Measurements from ENCODE around the gene KCNK10. TPM values are rescaled to one million over a fixed set of nuclear protein-coding genes. Genes with fewer than 3 reads are reported as not detected.

Gene KCNK10
- polyA plus RNA-seq, 2 of the 4 experiments (the other 2 are of a cell fraction), result not detected

DNA sequence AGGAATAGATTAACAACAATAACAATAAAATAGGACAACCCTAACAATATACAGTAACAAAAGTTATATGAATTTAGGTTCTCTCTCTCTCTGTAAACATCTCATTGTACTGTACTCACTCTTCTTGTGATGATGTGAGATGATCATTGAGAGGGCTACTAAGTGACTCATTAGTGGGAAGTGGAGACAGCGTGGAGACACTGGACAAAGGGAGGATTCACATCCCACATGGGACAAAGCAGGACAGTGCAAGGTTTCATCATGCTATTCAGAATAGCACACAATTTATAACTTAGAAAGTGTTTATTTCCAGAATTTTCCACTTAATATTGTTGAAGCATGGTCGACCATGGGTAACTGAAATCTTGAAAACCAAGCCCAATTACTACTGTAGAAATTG, 36.4 kb upstream of the KCNK10 start:
- no peak overlapping the region for H3K4me2 ChIP-seq
- no peaks in the 10 kb centered on the region for H3K4me1 ChIP-seq
- no peaks in the 10 kb centered on the region for H3K9me3 ChIP-seq
- ATAC-seq, result no peak
- no peak for TF ChIP-seq ZC3H11A (IDR thresholded peaks at IDR 0.05)
- no peak for TF ChIP-seq RAD21 (conservative IDR thresholded peaks at IDR 0.05 in 1 of 2, IDR thresholded peaks at IDR 0.05 in 1 of 2)
- TF ChIP-seq POLR2AphosphoS2 (conservative IDR thresholded peaks at IDR 0.05; ENCODE audit: low read length), result no peak
- TF ChIP-seq KDM1A (IDR thresholded peaks at IDR 0.05; ENCODE audit: low read depth), result no peak
- TF ChIP-seq EHMT2 (IDR thresholded peaks at IDR 0.05; ENCODE audit: low read depth), result no peak
- no peak for TF ChIP-seq SREBF2 (IDR thresholded peaks at IDR 0.05)
- no peak for TF ChIP-seq RCOR1 (IDR thresholded peaks at IDR 0.05; ENCODE audit: low read depth, low read length)
- TF ChIP-seq TP53 (CRISPR knock-in tag; IDR thresholded peaks at IDR 0.05), result no peak
- no peak for TF ChIP-seq PHF8 (IDR thresholded peaks at IDR 0.05; ENCODE audit: borderline replicate concordance, low read depth)
- TF ChIP-seq, protein P1, sequence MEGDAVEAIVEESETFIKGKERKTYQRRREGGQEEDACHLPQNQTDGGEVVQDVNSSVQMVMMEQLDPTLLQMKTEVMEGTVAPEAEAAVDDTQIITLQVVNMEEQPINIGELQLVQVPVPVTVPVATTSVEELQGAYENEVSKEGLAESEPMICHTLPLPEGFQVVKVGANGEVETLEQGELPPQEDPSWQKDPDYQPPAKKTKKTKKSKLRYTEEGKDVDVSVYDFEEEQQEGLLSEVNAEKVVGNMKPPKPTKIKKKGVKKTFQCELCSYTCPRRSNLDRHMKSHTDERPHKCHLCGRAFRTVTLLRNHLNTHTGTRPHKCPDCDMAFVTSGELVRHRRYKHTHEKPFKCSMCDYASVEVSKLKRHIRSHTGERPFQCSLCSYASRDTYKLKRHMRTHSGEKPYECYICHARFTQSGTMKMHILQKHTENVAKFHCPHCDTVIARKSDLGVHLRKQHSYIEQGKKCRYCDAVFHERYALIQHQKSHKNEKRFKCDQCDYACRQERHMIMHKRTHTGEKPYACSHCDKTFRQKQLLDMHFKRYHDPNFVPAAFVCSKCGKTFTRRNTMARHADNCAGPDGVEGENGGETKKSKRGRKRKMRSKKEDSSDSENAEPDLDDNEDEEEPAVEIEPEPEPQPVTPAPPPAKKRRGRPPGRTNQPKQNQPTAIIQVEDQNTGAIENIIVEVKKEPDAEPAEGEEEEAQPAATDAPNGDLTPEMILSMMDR (IDR thresholded peaks at IDR 0.05), result no peak
- TF ChIP-seq HOXB5 (CRISPR knock-in tag; IDR thresholded peaks at IDR 0.05), result no peak
- TF ChIP-seq, protein P2, sequence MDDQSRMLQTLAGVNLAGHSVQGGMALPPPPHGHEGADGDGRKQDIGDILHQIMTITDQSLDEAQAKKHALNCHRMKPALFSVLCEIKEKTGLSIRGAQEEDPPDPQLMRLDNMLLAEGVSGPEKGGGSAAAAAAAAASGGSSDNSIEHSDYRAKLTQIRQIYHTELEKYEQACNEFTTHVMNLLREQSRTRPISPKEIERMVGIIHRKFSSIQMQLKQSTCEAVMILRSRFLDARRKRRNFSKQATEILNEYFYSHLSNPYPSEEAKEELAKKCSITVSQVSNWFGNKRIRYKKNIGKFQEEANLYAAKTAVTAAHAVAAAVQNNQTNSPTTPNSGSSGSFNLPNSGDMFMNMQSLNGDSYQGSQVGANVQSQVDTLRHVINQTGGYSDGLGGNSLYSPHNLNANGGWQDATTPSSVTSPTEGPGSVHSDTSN (IDR thresholded peaks at IDR 0.05), result no peak
- no peak for TF ChIP-seq HDAC2 (IDR thresholded peaks at IDR 0.05)
- no peak for TF ChIP-seq CBX2 (IDR thresholded peaks at IDR 0.05; ENCODE audit: borderline replicate concordance, low read depth)
- TF ChIP-seq, protein P3, sequence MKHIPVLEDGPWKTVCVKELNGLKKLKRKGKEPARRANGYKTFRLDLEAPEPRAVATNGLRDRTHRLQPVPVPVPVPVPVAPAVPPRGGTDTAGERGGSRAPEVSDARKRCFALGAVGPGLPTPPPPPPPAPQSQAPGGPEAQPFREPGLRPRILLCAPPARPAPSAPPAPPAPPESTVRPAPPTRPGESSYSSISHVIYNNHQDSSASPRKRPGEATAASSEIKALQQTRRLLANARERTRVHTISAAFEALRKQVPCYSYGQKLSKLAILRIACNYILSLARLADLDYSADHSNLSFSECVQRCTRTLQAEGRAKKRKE (CRISPR knock-in tag; IDR thresholded peaks at IDR 0.05; ENCODE audit: low read depth), result no peak
- DNase-seq (ENCODE audit: low read depth in 1 of 2, low spot score in 1 of 2), result no peak
- H3K27ac ChIP-seq, result no peak overlapping the region
- FAIRE-seq, result no peak
- no peak overlapping the region for H3K4me3 ChIP-seq
- ChIA-PET POLR2A (no interaction called here), CTCF (interaction anchor here (0.7 kb wide), 1 partner anchor 20 kb away, joined by 3 read pairs; no protein-coding TSS in a partner anchor)
- WGBS (ENCODE audit: missing lambda C conversion rate), result 0% methylated on average over 2 of the region's 2 CpGs

DNA sequence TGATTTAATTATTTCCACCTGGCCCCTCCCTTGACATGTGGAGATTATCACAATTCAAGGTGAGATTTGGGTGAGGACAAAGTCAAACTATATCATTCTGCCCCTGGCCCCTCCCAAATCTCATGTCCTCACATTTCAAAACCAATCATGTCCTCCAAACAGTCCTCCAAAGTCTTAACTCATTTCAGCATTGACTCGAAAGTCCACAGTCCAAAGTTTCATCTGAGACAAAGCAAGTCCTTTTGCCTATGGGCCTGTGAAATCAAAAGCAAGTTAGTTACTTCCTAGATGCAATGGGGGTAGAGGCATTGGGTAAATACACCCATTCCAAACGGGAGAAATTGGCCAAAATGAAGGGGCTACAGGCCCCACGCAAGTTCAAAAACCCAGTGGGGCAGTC, 31.3 kb upstream of the KCNK10 start:
- CTCF ChIA-PET, result no interaction called here
- ATAC-seq (no peak), FAIRE-seq (no peak), DNase-seq (ENCODE audit: low read depth in 1 of 2, low spot score in 1 of 2) (no peak)
- TF ChIP-seq CBX8 (IDR thresholded peaks at IDR 0.05), result no peak
- no peak for TF ChIP-seq RAD21 (conservative IDR thresholded peaks at IDR 0.05 in 1 of 2, IDR thresholded peaks at IDR 0.05 in 1 of 2)
- TF ChIP-seq, protein P4, sequence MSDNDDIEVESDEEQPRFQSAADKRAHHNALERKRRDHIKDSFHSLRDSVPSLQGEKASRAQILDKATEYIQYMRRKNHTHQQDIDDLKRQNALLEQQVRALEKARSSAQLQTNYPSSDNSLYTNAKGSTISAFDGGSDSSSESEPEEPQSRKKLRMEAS (IDR thresholded peaks at IDR 0.05), result no peak
- TF ChIP-seq, protein P1 (IDR thresholded peaks at IDR 0.05), result no peak
- TF ChIP-seq NR3C1 (IDR thresholded peaks at IDR 0.05), result no peak
- TF ChIP-seq CHD4 (IDR thresholded peaks at IDR 0.05; ENCODE audit: borderline replicate concordance), result no peak
- TF ChIP-seq MYC (IDR thresholded peaks at IDR 0.05; ENCODE audit: borderline replicate concordance, low read length), result no peak
- no peak for TF ChIP-seq CHD2 (IDR thresholded peaks at IDR 0.05; ENCODE audit: low read length, partially characterized antibody)
- no peak for TF ChIP-seq BHLHE40 (IDR thresholded peaks at IDR 0.05; ENCODE audit: low read depth, low read length)
- no peak for TF ChIP-seq FOXS1 (CRISPR knock-in tag; IDR thresholded peaks at IDR 0.05)
- TF ChIP-seq CBX2 (IDR thresholded peaks at IDR 0.05; ENCODE audit: borderline replicate concordance, low read depth), result no peak
- no peak for TF ChIP-seq RCOR1 (IDR thresholded peaks at IDR 0.05; ENCODE audit: low read depth, low read length)
- Histone ChIP-seq H3K27ac (no peak overlapping the region), H3K9me3 (no peaks in the 10 kb centered on the region), H3K4me3 (no peak overlapping the region), H3K4me1 (no peaks in the 10 kb centered on the region), H3K4me2 (no peak overlapping the region)
- POLR2A ChIA-PET, result no interaction called here
- 26% methylated on average over 3 of the region's 3 CpGs for WGBS (ENCODE audit: missing lambda C conversion rate)
